Activated CD4-positive, alpha-beta T cell treated with anti-CD3 and anti-CD28 coated beads, Interleukin-2, Interleukin-4, amounts not matched to agents 100 ng/mL and 50 ng/mL, durations not matched to agents 16 hours and 8 hours (primary cell): ENCODE measurements around the gene KLHL40.

ENCODE experiments used
- DNase-seq: peaks from one replicate; pipeline ENCODE4 v3.0.0-alpha.2; 2020; ENCODE audit warnings: low spot score

KLHL40 gene

DNA sequence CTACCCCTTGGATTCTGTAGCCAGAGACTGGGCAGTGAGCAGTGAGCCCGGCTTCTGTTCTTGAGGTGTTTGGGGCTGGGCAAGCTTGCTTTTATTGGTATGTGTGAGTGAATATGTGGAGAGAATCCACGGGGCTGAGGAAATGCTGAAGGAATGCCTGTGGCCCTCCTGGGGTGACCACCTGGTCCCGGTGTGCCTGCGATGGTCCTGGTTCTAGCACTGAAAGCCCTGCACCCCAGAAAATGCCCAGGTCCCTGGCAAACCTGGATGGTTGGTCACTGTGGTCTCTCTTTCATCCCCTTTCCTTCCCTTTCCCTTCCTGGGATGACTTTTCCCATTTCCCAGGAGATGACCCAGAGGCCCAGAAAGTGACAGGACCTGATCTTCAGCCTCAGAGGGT, 27.7 kb upstream of the KLHL40 start:
- no peak for DNase-seq

DNA sequence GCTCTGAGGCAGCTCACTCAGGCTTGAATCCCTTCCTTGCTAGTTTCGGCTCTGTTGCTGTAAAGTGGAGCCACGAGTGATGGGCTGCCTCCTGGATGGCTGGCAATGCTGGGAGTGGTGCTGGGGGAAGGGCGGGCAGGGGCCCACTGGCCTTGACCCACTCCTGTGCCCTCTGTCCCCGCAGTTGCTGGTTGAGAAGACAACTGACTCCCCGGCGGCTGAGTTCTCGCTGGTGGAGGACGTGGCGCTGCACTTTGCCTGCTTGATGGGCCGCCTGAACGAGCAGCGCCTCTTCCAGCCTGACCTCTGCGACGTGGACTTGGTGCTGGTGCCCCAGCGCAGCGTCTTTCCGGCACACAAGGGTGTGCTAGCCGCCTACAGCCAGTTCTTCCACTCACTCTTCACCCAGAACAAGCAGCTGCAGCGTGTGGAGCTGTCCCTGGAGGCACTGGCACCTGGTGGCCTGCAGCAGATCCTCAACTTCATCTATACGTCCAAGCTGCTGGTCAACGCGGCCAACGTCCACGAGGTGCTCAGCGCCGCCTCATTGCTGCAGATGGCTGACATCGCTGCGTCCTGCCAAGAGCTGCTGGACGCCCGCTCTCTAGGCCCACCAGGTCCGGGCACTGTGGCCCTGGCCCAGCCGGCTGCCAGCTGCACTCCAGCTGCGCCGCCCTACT, 27.1 kb upstream of the KLHL40 start:
- no peak for DNase-seq

DNA sequence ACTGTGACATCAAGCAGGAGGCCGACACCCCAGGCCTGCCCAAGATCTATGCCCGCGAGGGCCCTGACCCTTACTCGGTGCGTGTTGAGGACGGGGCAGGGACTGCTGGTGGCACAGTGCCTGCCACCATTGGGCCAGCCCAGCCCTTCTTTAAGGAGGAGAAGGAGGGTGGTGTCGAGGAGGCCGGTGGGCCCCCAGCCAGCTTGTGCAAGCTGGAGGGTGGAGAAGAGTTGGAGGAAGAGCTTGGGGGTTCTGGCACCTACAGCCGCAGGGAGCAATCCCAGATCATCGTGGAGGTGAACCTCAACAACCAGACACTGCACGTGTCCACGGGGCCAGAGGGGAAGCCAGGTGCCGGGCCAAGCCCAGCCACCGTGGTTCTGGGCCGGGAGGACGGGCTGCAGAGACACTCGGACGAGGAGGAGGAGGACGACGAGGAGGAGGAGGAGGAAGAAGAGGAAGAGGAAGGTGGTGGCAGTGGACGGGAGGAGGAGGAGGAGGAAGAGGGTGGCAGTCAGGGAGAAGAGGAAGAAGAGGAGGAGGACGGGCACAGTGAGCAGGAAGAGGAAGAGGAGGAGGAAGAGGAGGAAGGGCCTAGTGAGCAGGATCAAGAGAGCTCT, 26.5 kb upstream of the KLHL40 start:
- no peak for DNase-seq

DNA sequence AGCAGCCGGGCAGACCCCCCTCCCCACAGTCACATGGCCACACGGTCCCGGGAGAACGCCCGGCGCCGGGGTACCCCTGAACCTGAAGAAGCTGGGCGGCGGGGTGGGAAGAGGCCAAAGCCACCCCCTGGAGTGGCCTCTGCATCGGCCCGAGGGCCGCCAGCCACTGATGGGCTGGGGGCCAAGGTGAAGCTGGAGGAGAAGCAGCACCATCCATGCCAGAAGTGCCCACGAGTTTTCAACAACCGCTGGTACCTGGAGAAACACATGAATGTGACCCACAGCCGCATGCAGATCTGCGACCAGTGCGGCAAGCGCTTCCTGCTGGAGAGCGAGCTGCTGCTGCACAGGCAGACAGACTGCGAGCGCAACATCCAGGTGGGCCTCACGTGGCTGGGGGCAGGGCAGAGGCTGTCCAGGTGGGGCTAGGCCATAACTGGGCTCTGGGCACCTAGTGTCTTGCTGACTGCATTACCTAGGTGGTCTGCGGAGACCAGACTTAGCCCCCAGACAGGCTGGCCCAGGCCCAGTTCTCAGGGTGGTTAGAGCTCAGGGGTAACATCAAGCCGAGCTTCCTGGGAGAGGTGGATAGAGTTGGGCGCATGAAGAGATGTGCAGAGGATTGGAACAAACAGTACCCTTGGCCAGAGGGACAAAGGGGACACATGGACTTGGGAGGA, 25.7 kb upstream of the KLHL40 start:
- DNase-seq = no peak

DNA sequence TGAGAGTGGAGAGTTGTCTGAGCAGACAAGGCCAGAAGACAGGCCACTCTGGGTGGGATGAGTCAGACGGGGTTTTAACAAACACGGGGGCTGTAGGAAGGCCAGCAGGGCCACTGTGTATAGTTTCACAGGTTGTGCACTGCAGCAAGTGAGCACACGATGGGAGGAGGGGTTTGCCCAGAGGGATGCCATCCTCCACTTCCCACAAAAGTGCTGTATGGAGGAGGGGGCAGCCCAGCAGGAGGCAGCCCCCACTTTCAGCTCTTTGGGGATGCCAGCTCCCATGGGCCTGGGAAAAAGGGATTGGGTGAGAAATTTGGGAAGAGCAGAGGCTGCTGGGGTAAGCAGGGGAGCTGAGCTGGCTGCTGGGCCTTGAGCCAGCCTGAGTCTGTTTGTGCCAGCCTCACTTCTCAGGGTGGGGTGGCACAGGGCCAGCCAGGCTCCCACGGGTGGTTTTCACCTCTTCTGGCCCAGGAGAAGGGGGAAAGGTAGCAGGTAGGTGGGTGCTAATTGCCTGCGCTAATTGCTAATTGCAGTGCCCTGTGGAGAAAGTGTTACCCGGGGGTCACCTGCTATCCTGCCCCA, 25.1 kb upstream of the KLHL40 start:
- DNase-seq = no peak

DNA sequence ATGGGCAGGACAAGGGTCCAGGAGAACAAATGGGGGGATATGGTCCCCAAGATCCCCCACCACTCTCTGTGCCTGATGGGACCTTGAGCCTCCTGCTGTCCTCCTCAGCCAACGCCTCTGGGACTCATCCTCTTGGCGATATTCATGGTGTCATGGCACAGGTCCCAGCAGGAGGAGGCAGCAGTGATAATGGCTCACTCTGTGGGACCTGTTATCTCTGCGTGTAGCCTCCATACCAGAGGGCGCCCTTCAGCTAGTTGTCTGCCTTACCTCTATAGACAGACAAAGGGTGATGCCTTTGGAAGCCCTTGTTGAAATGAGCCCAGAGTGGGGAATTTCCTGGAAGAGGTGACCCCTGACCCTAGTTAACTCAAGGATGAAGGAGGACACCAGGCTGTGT, 24.4 kb upstream of the KLHL40 start:
- peak; percentile 17 for DNase-seq

DNA sequence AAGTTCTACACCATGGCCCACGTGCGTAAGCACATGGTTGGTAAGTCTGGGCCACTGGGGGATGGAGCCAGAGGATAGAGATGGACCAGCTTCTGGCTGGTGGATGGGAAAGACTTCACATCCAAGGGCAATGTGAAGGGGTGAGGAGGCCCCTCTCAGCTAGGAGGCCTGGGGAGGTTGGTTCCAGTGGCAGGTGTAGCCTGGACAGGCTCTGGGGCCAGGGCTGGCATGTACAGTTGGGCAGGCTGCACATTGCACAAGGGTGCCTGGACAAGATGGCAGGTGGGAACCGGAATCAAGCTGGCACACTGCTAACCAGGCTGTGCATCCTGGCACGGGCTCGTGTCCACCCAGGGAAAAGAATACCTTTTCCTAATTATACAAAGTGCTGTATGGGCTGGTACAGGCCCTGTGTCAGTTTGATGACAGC, 23.7 kb upstream of the KLHL40 start:
- no peak for DNase-seq

DNA sequence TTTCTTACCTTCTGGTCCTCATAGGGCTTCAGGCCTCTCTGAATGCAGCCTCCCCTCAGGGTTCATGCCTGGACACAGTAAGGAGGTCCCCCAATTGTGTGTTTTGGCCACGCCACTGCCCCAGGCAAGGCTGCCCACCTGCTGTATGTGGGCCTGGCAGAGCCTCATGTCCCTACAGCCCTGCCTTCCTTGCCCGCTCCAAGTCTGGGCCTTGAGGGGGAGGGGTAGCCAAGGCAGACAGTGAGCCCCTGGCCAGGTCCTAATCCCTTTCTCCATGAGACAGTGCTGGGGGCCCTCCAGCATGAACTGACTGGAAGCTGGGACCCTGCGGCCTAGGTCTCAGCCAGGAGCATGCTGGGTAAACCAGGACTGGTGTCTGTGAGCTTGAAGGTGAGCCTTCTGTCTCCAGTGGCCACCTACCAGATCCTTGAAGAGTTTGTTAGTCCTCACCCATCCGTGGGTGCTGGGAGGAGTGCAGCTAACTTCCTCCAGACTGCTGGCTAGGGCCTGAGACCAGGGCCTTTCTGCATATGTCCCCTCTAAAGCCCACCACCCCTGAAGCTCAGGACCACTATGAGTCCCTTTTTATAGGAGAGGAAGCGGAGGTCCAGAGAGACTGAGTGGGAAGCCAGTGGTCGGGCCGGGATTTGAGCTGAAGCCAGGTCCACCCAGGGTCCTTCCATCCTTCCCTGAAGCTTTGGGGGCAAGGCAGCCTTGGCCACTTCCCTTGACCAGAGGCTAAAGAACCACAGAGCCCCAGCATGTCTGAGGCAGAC, 23.1 kb upstream of the KLHL40 start:
- DNase-seq = no peak

DNA sequence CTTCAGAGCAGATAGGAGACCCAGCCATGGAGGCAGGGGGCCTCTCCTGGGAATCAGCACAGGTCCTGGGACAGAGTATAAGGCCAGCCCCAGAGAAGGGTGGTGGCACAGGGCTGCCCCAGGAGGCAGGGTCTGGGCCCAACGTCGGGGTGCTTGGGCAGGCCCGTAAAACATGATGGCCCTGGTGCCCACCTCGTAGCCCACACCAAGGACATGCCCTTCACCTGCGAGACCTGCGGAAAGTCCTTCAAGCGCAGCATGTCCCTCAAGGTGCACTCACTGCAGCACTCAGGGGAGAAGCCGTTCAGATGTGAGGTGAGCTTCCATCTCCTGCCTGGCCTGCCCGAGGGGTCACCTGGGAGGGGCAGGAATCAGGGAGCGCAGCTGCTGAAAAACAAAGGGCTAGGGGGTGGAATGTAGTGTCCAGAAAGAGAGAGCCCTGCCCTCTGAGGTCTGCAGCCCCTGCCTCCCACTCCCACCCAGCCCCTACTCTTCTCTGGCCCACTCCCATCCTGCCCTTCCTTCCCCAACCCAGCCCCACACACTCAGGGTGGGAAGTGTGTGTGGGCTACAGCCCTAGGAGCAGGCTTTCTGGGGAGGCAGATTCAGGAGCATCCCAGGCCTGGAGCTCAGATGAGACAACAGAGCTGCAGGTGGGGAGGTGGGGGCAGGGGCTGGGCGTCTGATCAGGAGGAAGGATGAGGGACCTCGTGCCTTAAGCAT, 22.4 kb upstream of the KLHL40 start:
- no peak for DNase-seq

DNA sequence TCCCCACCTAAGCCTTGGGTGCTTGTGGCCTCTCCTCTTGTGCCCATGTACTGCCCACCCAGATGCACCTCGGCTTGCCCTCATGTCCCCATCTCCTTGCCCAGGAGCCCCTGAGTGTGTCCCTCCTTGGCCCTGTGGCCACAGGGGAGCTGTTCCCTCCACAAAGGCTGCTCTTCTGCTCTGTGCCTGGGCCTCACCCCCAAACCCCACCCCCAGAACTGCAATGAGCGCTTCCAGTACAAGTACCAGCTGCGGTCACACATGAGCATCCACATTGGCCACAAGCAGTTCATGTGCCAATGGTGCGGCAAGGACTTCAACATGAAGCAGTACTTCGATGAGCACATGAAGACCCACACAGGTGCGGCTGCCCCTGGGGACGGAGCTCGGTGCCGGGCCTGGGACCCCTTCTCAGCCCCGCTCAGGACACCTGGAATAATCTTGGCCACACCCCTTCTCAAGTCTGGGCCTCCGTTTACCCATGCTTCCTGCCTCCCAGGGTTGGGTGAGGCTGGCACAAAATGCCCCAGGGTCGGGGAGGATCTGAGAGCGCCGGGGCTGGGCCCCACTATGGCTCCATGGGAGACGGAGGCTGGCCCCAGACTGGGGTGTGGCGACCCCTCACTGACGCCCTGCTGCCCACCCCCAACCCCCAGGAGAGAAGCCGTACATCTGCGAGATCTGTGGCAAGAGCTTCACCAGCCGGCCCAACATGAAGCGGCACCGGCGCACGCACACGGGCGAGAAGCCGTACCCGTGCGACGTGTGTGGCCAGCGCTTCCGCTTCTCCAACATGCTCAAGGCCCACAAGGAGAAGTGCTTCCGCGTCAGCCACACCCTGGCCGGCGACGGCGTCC, 21.5 kb upstream of the KLHL40 start:
- DNase-seq = no peak

DNA sequence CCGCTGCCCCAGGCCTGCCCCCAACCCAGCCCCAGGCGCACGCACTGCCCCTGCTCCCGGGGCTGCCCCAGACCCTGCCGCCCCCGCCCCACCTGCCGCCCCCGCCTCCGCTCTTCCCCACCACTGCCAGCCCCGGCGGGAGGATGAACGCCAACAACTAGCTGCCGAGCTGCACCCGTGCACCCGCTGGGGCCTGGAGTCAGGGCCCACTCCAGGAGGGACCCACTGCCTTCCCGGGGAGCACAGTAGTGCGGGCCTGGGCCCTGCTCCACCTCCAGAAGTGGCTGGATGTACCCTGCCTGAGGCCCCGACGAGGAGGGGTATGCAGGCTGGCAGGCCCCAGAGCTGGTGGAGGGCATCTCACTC, 20.9 kb upstream of the KLHL40 start:
- no peak for DNase-seq

DNA sequence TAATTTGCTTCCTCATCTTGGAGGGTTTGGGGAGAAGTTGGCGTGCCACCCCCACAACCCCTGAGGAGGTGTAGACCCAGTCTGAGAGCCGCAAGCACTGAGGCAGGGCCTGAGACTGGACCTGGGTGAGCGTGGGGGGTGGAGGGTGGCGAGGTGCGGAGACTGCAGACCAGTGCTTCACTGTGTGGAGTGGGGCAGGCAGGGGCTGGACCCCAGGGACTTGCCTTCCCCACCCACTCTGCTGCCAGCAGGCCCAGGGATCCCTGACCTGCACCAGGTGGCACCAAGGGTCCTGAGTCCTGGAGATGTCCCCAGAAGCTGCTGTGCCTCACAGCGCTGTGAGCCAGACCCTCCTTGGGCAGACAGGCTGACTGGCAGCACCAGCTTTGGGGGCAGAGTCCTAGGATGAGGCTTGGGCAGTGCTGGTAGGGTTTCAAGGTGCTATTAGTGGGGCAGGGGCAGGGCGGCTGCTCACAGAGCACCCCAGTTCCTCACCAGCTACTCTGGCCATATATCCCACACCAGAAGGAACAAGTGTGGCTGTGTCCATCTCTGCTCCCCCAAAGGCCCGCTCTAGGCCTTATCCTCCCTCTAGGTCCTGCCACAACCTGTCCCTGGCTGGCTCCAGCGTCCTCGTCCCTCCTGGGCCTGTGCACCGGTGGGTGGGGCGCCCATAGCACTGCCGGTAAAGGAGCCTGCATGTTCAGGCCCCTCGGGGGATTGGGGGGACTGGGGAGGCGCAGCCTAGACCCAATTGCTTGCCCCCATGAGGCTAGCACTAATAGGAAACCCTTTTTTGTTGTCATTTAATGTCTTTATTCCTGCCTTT, 20.1 kb upstream of the KLHL40 start:
- no peak for DNase-seq

DNA sequence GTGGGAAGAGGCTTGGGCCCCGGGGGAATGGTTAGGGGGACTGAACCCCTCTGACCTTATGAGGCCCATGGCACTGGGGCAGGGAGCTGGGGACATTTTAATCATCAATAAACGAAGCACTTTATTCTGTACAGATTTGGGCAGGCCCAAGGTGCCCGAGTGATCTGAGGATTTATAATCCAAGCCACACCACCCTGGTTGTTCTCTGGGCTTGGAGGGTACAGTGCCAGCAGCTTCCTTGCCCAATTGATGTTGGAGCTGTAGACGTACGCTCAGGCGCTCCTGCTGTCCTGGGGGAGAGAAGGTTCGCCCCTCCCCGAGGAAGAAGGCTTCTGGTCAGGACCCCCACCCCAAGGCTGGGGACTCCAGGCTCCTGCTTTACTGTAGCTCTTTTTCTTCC, 19.3 kb upstream of the KLHL40 start:
- no peak for DNase-seq

DNA sequence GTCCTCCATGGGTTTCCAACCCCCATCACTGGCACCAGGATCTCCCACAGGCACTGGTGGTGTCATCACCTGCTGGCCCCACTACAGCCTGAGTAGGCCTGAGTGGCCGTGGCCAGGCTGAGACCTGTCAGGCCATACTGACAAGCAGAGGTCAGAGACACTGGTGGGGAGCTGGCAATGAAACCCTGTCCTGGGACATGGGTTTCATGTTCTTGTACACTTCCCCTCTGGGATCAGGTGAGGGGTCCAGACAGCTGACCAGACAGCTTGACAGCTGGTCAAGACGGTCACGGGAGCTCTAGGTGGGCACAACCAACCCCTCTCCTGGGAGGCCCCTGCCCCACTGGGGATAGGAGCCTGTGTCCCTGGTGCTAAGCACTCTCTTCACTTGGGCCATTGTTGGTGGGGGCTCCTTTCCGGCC, 18.7 kb upstream of the KLHL40 start:
- no peak for DNase-seq

DNA sequence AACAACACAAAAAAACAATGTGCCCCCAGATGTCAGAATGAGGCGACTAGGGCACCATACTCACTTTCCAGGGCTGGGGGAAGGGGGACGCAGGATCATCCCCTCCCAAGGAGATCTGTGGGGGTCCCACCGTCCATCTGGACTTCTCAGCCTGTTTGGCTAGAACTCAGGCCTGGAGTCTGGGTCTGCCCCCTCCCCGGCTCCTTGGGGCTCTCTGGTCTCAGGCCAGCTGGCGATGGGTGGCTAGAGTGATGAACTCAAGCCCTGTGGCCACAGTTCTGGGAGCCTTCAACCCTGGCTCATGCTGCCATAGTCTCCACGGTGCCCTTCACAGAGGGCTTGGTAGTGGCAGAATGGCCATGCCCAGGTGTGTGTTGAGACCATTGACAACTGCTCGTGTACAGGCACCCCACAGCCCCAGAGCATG, 18.2 kb upstream of the KLHL40 start:
- no peak for DNase-seq

DNA sequence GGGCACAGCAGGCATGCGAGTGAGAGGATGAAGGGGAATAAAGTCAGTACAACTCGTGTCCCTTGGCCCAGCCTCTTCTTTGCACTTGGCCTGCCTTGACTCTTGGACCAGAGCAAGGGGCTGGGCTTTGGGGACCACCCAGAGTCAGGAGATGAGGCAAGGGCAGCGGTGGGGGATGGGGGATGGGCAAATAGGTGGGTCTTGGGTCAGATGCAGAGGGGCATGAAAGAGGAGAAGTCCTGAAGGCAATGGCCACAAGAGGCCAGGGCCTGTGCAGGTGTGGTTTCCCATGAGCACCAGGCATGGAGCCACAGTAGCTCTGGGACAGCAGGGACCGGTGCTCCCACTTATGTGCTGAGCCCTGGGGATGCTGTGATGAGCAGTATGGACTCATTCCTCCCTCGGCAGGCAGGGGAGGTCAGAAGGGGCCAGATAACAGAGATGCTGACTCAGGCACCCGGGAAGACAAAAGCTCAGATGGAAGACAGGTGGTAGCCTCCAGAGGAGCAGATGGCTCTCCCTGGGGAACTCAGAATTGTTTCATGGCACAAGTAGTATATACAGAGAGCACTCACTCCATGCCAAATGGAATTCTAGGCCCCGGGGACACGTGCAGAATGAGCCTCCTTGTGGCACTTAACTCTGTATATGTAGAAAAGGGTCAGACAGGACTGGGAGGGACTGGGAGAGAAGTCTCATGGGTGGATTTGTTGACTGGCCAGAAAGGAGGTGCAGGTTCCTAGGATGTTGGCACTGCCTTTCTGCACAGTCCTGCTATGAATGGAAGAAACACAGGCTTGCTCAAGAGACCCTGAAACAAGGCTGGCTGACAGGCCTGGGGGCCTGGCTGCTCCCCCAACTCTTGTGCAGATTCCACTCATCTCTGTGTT, 17.6 kb upstream of the KLHL40 start:
- DNase-seq = no peak

DNA sequence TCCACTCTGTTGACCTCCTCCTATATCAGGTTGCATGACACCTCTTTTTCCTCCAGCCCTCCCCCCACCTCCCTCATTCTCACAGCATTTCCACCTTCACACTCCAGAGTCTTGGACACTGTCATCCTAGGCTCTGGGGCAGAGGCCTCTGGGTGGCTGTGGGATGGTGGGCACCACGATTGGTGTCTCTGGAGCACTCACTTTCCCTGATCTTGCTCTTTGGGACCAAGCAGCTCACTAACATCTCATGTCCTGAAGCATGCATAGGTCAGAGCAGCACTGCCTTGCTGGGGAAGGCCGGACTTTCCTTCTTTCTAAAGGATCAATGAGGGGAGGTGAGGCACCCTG, 16.9 kb upstream of the KLHL40 start:
- DNase-seq = no peak

DNA sequence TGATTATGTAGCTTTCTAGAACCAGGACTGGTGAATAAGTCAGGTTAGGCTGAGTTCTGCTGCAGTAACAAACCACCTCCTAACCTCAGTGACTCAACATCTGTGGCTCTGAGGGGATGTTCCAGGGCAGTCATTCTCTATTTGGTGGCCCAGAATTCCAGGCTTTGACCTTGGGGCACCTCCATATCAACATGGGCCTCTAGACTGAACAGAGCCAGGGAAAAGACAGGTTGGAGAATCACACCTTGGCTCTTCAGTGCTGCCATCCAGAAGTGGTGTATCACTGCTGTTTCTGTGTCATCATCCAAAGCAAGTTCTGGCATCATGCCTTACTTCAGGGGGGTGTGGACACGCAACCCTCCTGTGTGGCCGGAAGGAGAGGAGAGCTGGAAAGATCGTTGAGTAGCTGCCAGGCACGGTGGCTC, 16.5 kb upstream of the KLHL40 start:
- no peak for DNase-seq

DNA sequence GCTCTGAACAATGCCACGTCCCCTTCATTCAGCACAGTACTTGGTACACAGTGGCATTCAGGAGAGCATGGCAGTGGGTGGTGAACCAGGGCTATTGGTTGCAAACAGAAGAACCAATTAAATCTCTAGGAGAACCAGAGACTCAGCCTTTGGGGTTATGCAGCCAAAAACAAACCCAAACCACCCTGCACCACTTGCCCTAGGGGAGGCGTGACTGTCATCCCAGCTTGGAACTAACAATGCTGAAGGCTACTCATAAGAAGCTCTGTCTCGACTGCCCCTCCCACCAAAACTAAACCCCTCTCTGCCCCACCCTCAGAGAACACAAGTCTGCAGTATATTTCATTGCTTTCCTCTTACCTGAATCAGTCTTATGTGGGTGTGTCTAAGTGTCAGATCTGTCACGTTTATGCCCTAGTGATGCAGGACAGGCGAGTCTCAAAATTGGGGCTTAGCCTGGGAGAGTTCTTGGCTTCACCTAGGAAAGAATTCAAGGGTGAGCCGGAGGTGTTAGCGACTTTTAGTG, 15.2 kb upstream of the KLHL40 start:
- no peak for DNase-seq
